ENCODE measurements around the gene RAI2.
"Not testable (repeated sequence)": the region's sequence is repeated elsewhere in the genome, so short reads cannot be mapped to it uniquely, and the experiment has no call there.

Gene RAI2

DNA sequence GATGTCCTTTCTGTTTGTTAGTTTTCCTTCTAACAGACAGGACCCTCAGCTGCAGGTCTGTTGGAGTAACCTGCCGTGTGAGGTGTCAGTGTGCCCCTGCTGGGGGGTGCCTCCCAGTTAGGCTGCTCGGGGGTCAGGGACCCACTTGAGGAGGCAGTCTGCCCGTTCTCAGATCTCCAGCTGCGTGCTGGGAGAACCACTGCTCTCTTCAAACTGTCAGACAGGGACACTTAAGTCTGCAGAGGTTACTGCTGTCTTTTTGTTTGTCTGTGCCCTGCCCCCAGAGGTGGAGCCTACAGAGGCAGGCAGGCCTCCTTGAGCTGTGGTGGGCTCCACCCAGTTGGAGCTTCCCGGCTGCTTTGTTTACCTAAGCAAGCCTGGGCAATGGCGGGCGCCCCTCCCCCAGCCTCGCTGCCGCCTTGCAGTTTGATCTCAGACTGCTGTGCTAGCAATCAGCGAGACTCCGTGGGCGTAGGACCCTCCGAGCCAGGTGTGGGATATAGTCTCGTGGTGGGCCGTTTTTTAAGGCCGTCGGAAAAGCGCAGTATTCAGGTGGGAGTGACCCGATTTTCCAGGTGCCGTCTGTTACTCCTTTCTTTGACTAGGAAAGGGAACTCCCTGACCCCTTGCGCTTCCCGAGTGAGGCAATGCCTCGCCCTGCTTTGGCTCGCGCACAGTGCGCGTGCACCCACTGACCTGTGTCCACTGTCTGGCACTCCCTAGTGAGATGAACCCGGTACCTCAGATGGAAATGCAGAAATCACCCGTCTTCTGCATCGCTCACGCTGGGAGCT is 74.3 kb downstream of the RAI2 start:
- not testable (repeated sequence) for DNase-seq (ENCODE audit: low read depth, low spot score)

DNA sequence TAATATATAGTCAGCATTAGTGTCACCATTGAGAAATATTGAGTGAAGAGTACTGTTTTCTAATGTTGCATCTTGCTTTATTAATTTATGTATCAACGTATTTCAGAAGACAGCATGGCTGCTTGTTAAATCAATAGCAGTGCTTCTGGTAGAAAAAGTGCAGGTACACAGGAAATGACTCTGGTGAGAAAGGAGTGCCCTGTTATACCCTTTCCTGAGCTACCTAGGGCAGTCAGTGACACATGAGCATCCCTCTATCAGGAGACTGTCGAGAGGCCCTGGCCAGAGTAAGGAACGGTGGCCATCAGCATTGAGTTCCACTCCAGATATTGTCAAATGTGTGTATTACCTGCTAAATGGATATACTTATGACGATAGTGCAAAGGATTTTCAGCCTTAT is 81.7 kb downstream of the RAI2 start:
- no peak for DNase-seq (ENCODE audit: low read depth, low spot score)

DNA sequence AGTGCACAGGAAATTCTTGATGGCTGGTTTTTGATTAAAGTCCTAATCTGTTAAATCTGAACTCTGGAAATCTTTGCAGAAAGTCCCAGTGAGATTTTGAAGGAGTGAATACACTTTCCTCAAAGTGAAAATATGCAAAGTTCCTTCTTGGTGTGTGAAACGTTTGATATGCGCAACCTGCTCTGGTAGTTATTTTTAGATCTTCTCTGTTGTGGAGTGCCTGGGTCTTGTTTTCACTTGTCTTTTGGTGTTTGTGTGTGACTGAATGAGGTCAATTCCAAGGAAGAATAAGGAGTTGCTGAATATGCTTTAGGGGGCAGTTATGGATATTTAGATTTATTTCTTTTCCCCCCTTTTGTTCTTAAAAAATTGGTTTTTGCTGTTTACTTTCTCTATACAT is 82.1 kb downstream of the RAI2 start:
- DNase-seq (ENCODE audit: low read depth, low spot score): no peak

DNA sequence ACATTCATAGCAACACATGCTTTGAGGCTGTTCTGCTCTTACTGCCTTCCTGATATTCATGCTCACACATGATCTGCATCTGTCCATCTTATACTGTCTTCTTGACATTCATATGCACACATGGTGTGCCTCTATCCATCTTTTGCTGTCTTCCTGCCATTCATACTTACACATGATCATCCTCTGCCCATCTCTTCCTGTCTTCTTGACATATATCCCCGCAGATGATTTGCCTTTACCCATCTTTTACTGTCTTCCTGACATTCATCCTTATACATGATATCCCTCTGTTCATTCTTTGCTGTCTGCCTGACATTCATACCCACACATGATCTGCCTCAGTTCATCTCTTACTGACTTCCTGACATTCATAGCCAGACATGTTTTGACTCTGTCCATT is 87.0 kb downstream of the RAI2 start:
- DNase-seq (ENCODE audit: low read depth, low spot score): no peak

DNA sequence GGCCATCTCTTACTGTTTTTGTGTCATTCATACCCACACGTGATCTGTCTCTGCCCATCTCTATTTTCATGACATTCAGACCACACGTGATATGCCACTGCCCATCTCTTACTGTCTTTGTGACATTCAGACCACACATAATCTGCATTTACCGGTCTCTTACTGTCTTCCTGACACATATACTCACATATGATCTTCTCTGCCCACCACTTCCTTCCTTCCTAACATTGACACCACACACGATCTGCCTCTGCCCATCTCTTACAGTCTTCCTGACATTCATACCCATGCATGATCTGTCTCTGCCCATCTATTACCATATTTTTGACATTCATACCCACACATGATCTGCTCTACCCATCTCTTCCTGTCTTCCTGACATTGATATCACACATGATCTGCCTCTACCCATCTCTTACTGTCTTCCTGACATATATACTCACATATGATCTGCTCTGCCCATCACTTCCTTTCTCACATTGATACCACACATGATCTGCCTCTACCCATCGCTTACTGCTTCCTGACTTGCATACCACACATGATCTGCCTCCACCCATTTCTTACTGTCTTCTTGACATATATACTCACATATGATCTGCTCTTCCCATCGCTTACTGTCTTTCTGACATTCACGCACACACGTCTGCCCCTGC is 87.7 kb downstream of the RAI2 start:
- no peak for DNase-seq (ENCODE audit: low read depth, low spot score)

DNA sequence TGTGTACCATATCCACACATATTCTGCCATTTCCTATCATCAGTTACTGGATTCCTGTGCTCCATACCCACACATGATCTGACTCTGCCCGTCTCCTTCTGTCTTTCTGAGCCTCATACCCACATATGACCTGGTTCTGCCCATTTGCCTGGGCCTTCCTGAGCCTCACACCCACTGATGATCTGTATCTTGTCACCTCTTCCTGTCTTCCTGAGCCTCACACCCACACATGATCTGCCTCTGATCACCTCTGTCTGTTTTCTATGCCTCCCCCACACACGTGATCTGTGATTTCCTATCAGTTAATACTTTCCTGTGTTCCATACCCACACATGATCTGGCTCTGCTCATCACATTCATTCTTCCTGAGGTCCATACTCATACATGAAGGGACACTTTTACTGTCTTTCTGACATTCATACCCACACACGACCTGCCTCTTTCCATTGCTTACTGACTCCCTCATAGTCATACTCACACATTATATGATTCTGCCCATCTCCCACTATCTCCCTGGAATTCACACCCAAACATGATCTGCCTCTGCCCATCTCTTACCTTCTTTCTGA is 91.3 kb downstream of the RAI2 start:
- DNase-seq (ENCODE audit: low read depth, low spot score): no peak

DNA sequence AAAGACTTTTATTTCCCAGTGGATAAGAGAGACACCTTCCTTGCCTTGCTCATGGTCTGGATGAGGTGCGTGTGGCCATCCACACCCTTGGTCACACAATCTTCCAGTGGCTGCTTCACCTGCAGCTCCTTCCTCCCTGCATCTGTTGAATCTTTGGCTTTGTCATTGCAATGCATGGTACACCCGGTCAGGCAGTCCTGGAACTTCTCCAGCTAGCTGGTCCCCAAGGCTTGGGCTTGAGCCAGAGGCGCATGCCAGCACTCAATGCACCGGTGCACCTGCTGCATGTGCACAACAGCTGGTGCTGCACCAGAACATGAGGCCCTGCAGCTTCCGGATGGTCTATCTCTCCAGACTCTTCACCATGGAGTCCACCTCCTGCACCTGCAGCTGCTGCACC is 92.1 kb downstream of the RAI2 start:
- no peak for DNase-seq (ENCODE audit: low read depth, low spot score)

DNA sequence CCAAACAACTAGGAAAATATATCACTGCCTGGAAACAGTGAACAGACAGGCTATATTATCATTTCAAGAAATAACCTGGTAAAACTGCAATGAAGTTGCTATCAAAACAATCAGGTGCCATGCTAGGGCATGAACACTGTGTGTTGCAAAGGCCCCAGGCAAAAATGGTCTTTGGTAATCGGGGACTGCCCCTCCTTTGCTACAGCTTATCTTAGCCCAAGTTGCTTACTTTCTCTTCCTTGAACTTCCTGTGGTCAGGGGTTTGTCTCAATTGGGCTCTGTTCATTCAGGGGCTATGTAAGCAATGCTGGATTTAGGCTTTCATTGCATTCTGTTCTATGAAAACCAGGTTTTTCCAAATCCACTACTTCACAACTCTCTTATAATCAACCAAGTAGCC is 93.4 kb downstream of the RAI2 start:
- no peak for DNase-seq (ENCODE audit: low read depth, low spot score)

DNA sequence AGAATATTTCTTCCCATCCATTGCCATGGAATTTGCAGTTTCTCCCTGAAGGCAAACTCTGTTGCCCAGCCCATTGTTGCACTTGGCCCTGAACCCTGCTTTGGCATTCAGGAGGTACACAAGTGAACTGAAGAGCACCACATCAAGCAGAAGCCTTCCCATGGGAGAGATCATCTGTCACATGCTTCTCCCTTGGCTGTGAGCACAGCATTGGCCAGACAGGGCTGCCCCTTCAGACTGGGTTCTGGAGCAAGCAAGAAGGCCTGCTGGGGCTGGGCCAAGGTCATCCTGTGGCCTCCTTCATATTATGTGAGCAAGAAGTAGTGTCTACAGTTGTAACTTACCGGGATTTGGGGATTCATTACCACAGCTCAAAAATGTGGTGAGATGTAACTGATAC is 101.1 kb downstream of the RAI2 start:
- DNase-seq (ENCODE audit: low read depth, low spot score): no peak

DNA sequence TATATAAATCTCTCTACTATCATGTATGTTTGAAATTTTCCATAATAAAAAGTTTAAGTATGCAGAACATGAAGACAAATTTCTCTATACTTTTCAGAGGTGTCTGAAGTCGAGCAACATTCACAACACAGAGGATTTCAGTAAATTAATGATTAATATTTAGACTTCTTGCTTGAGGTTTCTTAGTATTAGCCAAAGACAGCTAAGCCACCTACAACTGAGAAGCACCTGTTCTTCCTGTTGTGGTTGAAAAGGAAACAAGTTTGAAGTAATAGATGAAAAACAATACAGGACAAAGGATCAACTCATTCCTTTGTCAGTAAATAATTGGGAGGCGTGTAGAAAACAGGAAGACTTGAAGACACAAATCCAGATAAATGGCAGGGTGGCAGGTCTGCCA is 102.7 kb downstream of the RAI2 start:
- no peak for DNase-seq (ENCODE audit: low read depth, low spot score)

DNA sequence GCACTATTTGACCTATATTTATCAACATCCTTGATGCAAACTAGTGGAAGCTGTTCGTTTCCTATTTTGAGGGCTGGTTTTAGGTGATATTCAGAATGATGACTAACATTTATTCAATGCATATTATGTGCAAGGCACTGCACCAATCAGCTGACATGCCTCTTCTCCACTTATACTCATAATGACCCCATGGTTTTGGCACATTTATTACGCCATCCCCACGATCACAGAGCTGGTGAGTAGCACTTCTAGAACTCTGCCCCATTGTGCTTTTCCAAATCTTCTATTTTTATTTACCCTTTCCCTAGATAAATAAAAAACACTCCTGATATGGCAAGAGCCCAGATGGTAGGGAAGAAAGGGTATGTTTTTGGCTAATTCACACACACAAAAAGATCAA is 110.7 kb downstream of the RAI2 start:
- no peak for DNase-seq (ENCODE audit: low read depth, low spot score)
